Measurements from ENCODE around the gene MACROD2. TPM values are rescaled to one million over a fixed set of nuclear protein-coding genes. Genes with fewer than 3 reads are reported as not detected.

The MACROD2 gene
- polyA plus RNA-seq, 2 of the 4 experiments (the other 2 are of a cell fraction): 0.96 to 1.3 TPM

GRCh38 chr20:14948416-14948815 lies 953.1 kb downstream of the MACROD2 start:
- FAIRE-seq: no peak
- ATAC-seq: peak in 1 of 2 experiments; percentile 72; a peak in 3 of 6 replicates
- POLR2A ChIA-PET: no interaction called here
- DNase-seq (ENCODE audit: low read depth in 1 of 2, low spot score in 1 of 2): peak in 1 of 2 experiments; percentile 37
- TF ChIP-seq CHD2 (IDR thresholded peaks at IDR 0.05; ENCODE audit: low read length, partially characterized antibody): no peak
- TF ChIP-seq RAD21 (conservative IDR thresholded peaks at IDR 0.05 in 1 of 2, IDR thresholded peaks at IDR 0.05 in 1 of 2): peak in 1 of 2 experiments; percentile 24; a peak in 2 of 5 replicates
- TF ChIP-seq, protein P1, sequence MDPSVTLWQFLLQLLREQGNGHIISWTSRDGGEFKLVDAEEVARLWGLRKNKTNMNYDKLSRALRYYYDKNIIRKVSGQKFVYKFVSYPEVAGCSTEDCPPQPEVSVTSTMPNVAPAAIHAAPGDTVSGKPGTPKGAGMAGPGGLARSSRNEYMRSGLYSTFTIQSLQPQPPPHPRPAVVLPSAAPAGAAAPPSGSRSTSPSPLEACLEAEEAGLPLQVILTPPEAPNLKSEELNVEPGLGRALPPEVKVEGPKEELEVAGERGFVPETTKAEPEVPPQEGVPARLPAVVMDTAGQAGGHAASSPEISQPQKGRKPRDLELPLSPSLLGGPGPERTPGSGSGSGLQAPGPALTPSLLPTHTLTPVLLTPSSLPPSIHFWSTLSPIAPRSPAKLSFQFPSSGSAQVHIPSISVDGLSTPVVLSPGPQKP (IDR thresholded peaks at IDR 0.05; ENCODE audit: low read depth, low read length): no peak
- no peak for TF ChIP-seq PHF8 (IDR thresholded peaks at IDR 0.05; ENCODE audit: borderline replicate concordance, low read depth)
- 0 out of 3 replicates have a peak, but pooled peaks have one; percentile 19 for TF ChIP-seq SMC3 (IDR thresholded peaks at IDR 0.05)
- CTCF ChIA-PET: interaction anchor here (1.2 to 1.7 kb wide), 2 partner anchors 165 to 611 kb away, joined by 3 to 4 read pairs; partner anchors contain the start of gene FLRT3
- H3K4me2 ChIP-seq: no peak overlapping the region
- peaks cover 19% of the 10 kb centered on the region for H3K4me1 ChIP-seq
- H3K4me3 ChIP-seq: no peak overlapping the region
- H3K27ac ChIP-seq: peak overlapping the region in 1 of 2 experiments; percentile 24; a peak in 1 of 6 replicates
- WGBS (ENCODE audit: missing lambda C conversion rate): 70% methylated on average over 3 of the region's 3 CpGs
- no peaks in the 10 kb centered on the region for H3K9me3 ChIP-seq

GRCh38 chr20:14950633-14951032 lies 955.3 kb downstream of the MACROD2 start:
- CTCF ChIA-PET: no interaction called here
- WGBS (ENCODE audit: missing lambda C conversion rate): 84% methylated on average over 1 of the region's 1 CpG
- FAIRE-seq (no peak), ATAC-seq (no peak), DNase-seq (ENCODE audit: low read depth in 1 of 2, low spot score in 1 of 2) (no peak)
- Histone ChIP-seq H3K27ac (peak overlapping the region in 1 of 2 experiments; percentile 59; a peak in 4 of 6 replicates), H3K4me1 (peaks cover 24% of the 10 kb centered on the region), H3K4me3 (no peak overlapping the region), H3K4me2 (no peak overlapping the region), H3K9me3 (no peaks in the 10 kb centered on the region)
- TF ChIP-seq FOSB (CRISPR knock-in tag; IDR thresholded peaks at IDR 0.05): no peak
- TF ChIP-seq RCOR1 (IDR thresholded peaks at IDR 0.05; ENCODE audit: low read depth, low read length): no peak
- no peak for TF ChIP-seq MAZ (IDR thresholded peaks at IDR 0.05; ENCODE audit: borderline replicate concordance, low read depth, low read length)
- TF ChIP-seq, protein P2, sequence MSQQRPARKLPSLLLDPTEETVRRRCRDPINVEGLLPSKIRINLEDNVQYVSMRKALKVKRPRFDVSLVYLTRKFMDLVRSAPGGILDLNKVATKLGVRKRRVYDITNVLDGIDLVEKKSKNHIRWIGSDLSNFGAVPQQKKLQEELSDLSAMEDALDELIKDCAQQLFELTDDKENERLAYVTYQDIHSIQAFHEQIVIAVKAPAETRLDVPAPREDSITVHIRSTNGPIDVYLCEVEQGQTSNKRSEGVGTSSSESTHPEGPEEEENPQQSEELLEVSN (IDR thresholded peaks at IDR 0.05; ENCODE audit: borderline replicate concordance, low read depth): no peak
- no peak for TF ChIP-seq JUN (IDR thresholded peaks at IDR 0.05)
- no peak for TF ChIP-seq JUNB (IDR thresholded peaks at IDR 0.05)
- no peak for TF ChIP-seq HEYL (CRISPR knock-in tag; IDR thresholded peaks at IDR 0.05)
- no peak for TF ChIP-seq NFE2L2 (conservative IDR thresholded peaks at IDR 0.05; ENCODE audit: low read length)
- no peak for TF ChIP-seq NPAS2 (CRISPR knock-in tag; IDR thresholded peaks at IDR 0.05; ENCODE audit: borderline replicate concordance)
- no peak for TF ChIP-seq RAD21 (conservative IDR thresholded peaks at IDR 0.05 in 1 of 2, IDR thresholded peaks at IDR 0.05 in 1 of 2)
- no peak for TF ChIP-seq NR3C1 (IDR thresholded peaks at IDR 0.05)
- TF ChIP-seq TP53 (CRISPR knock-in tag; IDR thresholded peaks at IDR 0.05): no peak
- no peak for TF ChIP-seq CBX2 (IDR thresholded peaks at IDR 0.05; ENCODE audit: borderline replicate concordance, low read depth)
- TF ChIP-seq TFCP2L1 (CRISPR knock-in tag; IDR thresholded peaks at IDR 0.05): no peak
- TF ChIP-seq, protein P1 (IDR thresholded peaks at IDR 0.05; ENCODE audit: low read depth, low read length): no peak
- no peak for TF ChIP-seq EHMT2 (IDR thresholded peaks at IDR 0.05; ENCODE audit: low read depth)
- no peak for TF ChIP-seq POLR2AphosphoS2 (conservative IDR thresholded peaks at IDR 0.05; ENCODE audit: low read length)
- TF ChIP-seq CBX8 (IDR thresholded peaks at IDR 0.05): no peak
- TF ChIP-seq HOXA7 (CRISPR knock-in tag; IDR thresholded peaks at IDR 0.05): no peak
- POLR2A ChIA-PET: no interaction called here

Measured in A549 (cell line).